HG02840 (cell line): ENCODE measurements around the gene MYCN.
"Not testable (repeated sequence)": the region's sequence is repeated elsewhere in the genome, so short reads cannot be mapped to it uniquely, and the experiment has no call there.

Source experiments
- ATAC-seq: cut with Tn5 transposase; IDR thresholded peaks from one replicate; pipeline ENCODE4 v1.9.1; 2021; ENCODE audit warnings: mild to moderate bottlenecking, moderate library complexity, moderate number of reproducible peaks; ENCODE audit not compliant: unreplicated experiment, low FRiP score

Gene MYCN

DNA sequence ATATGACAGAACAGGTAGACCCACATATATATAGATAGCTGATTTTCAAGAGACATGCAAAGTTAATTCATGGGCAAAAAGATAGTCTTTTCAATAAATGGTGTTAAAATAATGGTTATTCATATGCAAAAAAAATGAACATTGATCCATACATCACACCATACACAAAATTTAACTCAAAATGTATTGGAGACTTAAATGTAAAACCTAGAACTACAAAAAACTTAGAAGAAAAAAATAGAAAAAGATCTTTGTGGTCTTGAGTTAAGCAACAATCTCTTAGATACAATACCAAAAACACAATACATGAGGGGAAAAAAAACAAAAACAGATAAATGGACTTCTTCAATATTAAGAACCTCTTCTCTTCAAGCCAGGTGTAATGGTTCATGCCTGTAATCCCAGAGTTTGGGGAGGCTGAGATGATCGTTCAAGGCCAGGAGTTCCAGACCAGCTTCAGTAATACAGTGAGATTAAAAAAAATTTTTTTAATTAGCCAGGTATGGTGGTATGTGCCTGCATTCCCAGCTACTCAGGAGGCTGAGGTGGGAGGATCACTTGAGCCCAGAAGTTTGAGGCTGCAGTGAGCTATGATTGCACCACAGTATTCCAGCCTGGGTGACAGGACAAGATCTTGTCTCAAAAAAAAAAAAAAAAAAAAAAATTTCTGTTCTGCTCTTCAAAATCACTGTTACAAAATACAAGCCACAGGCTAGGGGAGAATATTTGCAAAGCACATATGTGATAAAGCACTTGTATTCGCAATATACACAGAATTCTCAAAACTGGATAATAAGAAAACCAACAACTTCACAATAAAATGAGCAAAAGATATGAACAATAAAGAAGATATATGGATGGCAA lies 32.7 kb upstream of the MYCN start:
- no peak for ATAC-seq

DNA sequence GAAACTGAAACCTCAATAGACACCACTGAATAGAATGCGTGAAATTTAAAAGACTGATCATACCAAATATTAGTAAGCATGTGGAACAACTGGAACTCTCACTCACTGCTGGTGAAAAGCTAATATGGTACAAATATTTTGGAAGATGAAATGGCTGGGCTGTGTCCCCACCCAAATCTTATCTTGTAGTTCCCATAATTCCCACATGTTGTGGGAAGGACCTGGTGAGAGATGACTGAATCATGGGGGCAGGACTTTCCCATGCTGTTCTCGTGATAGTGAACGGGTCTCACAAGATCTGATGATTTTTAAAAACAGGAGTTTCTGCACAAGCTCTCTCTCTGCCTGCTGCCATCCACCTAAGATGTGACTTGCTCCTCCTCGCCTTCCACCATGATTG lies 32.0 kb upstream of the MYCN start:
- no peak for ATAC-seq

DNA sequence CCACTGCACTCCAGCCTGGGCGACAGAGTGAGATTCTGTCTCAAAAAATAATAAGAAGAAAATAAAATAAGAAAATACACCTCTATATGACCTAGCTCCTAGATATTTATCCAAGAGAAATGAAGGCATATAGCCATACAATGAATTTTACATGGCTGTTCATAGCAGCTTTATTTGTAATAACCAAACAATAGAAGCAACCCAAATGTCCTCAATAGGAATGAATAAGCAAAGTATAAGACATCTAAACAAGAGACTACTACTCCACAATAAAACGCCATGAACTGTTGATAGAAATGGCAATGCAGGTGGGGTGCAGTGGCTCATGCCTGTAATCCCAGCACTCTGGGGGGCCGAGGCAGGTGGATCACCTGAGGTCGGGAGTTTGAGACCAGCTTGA lies 31.2 kb upstream of the MYCN start:
- ATAC-seq: no peak

DNA sequence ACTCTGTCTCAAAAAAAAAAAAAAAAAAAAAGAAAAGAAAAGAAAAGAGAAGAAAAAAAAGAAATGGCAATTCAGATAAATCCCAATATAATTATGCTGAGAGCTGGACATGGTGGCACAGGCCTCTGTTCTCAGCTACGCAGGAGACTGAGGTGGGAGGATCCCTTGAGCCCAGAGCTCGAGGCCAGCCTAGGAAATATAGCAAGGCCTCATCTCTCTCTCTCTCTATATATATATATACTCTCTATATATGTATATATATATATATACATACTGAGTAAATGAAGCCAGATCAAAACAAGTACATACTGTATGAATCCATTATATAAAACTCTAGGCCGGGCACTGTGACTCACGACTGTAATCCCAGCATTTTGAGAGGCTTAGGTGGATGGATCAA lies 30.6 kb upstream of the MYCN start:
- ATAC-seq: no peak

DNA sequence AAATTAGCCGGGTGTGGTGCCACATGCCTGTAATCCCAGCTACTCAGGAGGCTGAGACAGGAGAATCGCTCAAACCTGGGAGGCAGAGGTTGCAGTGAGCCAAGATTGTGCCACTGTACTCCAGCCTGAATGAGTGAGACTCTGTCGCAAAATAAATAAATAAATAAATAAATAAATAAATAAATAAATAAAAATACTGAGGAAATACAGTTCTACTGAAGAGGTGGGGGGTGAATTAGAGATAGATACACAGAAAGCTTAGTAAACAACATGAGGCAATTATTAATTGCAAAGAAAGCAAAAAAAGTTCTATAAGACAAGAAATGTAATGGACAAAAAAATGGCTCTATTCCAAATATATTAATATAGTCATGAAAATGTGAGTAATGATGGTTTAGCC lies 29.1 kb upstream of the MYCN start:
- not testable (repeated sequence) for ATAC-seq

DNA sequence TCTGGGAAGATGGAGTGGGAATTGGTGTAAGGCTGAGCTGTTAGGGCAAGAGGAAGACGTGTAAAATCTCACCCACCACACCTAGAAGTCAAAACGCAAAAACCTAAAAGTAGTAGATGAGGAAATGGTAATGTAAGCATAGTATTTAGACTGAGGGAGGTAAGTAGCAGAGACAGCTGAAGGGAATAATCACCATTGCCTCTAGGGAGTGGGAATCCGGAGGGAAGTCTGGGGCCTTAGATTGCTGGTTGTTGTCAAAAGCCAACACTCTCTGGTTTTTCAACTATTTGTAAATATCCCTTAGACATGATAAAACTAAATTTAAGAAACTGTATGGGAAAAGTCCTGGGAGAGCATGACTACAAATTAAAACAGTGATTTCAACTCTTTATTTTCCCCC lies 28.7 kb upstream of the MYCN start:
- no peak for ATAC-seq

DNA sequence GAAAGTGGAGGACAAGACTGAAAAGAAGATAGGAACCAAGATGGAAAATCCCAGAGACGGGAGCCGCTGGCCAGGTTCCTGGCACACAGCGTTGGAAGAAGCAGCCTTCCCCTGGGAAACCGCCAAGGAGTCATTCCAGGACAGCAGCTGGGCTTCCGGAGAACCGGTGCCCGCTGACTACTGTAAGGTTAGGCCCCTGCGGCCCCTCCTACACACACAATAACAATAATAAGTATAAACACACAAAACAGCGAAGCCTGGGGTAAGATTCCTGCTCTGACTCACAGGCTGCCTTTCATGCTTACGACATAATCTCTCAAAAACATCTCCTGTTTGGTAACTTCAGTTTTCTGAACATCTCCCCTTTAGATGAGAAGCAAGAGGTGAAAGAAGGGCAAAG lies 28.1 kb upstream of the MYCN start:
- no peak for ATAC-seq

DNA sequence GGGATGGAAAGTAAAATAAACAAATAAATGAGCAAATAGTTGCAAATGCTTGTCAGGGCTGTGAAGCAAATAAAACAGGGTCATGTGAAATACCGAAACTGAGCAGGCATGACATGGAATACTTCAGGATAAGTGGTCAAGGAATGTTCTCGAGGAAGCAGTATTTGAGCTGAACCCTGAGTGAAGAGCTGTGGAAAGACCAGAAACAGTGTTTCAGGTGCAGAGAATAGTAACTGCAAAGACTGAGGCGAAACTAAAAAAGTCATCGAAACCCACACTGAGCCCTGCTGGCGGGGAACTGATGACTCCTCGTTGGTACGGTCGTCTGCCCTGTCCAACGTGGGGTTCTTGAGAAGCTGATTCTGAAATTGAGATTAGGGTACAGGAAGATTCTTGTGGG lies 27.2 kb upstream of the MYCN start:
- no peak for ATAC-seq

DNA sequence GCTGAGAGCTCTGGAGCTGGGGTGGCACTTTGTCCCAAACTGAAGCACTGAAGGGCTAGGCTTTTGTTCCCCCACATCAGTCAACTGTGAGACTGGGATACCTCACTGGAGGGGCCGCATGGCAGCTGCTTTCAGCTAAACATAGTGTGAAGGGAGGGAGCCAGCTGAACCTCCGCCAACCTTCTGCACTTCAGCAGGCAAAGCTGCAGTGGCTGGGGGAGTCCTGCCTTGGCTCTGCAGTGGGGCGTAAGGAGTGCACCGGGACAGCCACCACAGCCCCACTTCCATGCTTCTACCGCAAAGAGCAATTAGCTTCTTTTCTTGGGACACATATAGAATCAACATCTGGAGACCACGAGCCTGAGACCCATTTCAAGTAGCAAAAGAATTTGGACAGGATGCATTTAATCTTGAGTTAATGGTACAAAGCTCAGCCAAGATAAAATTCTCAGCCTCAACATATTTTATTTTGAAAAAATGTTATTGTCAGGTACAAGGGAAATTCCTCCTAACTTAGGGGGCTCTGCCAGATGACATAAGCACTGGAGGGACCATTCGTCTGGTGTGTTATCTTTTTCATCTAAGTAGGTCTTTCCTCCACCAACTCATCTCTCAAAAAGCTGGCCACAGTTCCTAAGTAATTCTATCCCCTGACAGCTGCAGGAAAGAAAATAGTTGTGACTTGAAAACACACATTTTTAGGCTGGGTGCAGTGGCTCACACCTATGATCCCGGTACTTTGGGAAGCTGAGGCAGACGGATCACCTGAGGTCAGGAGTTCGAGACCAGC lies 25.6 kb upstream of the MYCN start:
- ATAC-seq: no peak

DNA sequence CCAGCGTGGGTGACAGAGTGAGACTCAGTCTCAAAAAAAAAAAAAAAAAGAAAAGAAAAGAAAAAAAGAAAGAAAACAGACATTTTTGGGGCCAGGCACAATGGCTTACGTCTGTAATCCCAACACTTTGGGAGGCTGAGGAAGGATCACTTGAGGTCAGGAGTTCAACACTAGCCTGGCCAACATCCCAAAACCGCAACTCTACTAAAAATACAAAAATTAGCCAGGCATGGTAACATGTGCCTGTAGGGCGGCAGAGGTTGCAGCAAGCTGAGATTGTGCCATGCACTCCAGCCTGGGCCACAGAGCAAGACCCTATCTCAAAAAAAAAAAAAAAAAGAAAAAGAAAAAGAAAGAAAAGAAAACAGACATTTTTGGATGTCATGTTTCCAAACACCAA lies 24.8 kb upstream of the MYCN start:
- not testable (repeated sequence) for ATAC-seq

DNA sequence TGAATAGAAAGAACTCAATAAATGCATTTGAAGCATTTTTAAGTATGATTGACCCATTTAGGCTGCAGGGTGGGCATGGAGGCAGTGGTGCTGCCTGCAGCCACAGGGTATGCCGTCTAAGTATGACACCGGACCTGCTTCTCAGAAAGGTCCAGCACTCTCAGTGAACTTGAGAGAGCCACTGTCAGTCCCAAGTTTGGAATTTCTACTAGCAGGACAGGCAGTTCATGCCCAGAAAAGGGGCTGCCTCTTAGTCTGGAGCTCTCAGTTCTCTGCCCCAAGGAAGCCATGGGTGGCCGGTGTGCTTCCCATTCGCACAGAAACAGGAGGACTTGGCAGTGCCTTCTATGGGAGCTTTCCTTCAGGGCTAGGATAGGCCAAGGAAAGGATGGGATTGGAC lies 24.0 kb upstream of the MYCN start:
- ATAC-seq: no peak

DNA sequence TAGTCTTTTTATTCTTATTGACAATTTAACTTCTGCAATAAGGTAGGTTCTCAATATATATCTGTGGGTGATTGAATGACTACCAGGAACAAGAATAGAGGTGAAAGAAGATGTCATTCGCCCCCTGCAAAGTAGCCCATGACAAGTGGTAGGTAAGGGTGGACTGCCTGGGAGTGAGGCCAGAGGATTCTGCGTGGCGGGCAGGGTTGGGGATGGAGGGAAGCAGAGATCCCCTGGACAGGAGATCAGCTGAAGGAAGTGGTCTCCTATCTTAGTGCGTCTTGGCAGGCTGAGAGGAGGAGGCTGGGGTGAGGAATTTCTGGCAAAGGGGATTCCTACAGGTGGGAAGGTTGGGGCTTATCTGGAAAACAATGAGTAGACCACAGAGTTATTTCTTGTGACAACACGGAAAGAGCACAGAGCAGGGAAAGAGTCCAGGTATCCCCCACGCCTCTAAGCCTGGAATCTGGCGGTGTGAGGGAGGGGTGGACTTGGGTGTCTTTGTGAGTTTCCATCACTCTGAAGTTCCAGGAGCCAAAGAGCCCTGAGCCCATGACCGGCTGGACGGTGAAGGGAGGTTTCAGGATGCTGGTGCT lies 21.5 kb upstream of the MYCN start:
- no peak for ATAC-seq

DNA sequence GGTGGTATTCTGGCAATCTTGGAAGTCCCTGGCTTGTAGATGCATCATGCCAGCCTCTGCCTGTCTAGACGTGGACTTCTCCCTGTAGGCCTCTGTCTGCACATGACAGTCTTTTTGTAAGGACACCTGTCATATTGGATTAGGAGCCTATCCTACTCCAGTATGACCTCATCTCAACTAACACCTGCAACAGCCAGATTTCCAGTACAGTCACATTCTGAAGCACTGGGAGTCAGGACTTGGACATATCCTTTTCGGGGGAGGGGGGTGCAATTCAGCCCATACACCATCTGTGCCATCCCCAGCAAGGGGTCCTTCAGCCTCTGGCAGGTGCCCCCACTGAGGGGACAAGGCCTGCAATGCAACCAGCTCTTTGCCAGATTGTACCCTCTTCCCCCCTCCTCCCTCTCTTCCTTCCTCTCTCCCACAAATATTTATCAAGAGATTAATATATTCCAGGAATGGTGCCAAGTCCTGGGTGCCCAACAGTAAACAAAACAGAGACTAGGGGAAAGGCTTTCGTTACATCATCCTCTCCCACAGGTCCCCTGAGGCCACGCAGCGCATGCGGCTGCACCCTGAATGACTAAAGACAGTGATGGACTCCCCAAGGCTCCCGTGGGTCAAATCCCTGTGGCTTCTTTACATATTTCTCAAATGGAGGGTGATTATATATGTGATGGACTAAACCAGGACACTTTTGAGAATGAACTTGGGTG lies 20.5 kb upstream of the MYCN start:
- no peak for ATAC-seq

DNA sequence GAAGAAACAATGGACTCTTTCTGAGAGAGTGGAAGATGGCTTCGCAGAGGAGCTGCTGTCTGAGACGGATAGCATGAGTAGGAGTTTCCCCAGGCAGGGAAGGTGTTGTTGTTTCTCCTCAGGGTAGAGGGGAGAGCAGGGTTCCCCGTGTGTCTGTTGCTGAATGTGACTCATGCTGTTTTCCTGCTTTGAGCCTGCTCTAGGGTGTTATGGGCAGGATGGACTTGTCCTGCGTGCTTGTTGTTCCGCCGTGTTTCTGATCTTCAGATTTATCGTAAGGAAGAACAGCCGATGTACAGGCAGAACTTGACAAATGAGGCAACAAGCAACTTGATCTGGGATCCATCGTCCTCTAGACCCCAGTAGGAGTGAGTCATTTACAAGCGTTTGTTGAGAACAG lies 19.7 kb upstream of the MYCN start:
- ATAC-seq: no peak

DNA sequence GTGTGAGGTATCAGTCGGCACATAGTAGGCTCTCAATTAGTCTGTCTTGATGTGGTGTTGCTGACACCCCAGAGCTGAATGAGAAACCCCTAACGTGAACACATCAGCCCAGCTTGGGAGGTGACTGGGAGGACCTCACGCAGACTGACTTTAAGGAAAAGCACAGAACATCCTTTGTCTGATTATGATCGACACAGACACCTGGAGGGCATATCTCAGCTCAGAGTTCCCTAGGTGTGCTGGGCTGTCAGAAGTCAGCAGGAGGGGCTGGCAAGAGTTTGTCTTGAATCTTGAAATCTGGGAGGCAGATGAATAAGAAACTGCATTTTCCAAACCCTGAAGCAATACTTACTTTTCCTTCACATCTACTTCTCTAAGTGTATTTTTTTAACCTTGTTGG lies 16.8 kb upstream of the MYCN start:
- ATAC-seq: no peak

DNA sequence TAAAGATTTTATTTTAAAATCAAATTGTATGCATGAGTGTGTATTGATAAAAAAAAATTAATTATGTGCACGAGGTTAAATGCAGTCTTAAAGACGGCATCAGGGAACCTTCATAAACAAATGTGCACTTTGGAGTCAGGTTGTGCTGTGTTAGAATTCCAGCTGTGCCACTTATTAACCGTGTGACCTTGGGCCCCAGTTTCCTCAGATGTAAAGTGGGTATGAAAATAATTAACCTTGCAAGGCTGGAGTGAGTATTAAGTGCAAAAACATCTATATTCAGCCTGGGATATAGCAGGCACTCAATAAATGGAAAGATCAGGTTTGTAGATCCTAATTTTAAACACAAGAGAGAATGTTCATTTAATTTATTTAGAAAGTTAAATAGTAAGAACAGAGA lies 14.5 kb upstream of the MYCN start:
- no peak for ATAC-seq

DNA sequence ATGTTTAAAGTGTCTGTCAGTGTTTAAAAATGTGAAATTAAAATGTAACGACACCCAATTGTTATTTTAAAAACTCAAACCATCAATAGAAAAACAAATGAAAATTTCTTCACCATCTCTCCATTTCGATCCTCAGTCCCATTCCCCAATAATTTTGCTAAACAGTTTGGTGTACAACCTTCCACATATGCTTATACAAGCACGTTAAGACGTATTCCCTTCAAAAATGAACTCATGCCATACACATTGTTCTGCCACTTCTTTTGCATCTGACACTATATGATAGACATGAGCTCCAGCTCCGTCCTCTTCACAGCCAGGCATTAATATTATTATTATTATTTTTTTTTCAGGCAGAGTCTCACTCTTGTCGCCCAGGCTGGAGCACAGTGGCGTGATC lies 14.1 kb upstream of the MYCN start:
- no peak for ATAC-seq

DNA sequence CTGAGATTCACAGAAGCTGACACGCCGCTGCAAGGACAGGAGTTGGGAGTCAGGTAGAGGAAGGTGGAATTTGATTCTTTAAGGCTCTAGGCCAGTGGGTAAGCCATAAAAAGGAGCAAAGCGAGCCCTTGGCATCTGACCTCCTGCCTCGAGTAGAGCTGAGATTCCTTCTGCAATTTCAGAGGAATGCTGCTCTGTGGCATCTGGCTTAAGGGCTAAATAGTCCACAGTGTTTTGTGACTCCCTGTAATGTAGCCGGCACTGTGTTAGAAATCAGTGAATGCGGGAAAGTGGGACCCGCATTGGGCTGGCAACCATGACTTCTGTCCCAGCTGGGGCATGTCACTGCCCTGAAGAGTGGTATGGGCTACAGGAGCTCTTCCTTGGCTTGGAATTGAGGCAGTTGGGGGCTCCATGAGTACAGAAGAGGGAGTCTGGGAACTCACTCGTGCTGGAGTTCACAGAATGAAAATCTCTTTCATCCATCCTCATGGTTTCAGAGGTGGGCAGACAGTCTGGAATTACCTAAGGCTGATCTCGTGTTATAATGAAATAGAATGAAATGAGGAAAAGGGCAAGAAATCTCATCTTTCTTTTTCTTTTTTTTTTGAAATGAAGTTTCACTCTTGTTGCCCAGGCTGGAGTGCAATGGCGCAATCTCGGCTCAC lies 12.7 kb upstream of the MYCN start:
- ATAC-seq: no peak

DNA sequence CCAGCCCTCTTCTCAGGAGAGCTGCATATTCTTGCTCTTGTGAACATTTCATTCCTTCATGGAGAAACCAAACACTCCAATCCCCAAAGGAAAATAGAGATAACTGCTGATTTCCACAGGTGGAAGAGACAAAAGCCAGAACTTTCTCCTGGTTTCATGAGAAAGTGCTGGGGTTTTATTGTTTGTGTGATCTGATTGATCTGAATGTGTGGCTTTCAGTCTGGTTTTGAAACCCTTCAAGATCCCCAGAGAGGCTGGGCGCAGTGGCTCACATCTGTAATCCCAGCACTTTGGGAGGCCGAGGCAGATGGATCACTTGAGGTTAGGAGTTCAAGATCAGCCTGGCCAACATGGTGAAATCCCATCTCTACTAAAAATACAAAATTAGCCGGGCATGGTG lies 11.3 kb upstream of the MYCN start:
- ATAC-seq: not testable (repeated sequence)

DNA sequence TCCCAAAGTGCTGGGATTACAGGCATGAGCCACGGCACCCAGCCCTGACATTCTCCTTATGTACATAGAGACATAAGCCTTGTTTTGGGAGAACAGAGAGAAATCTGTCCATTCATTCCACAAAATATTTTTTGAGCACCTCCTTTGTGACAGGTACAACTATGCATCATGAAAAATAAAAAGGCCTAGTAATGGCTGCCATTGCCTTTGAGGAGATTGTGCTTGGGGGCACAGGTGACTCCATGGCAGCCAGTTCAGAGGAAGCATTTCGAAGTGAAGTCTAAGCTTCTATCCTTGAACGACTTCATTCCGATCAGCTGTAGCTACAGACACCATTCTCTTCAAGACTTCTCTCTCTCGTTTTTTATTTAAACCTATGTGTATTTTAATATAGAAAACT lies 10.5 kb upstream of the MYCN start:
- no peak for ATAC-seq
